HepG2 (cell line): ENCODE results near the gene NCMAP. TPM values are rescaled to one million over a fixed set of nuclear protein-coding genes. Genes with fewer than 3 reads are reported as not detected.
A peak's percentile ranks its signal among the peaks of the same experiment; 100 is the strongest.

Experiments used
- ARID2 ChIP-seq: sonication (generic); formaldehyde crosslinking; IDR thresholded peaks from 2 replicates; pipeline ENCODE4 v1.8.1; 2022; ENCODE audit warnings: mild to moderate bottlenecking, missing genetic modification reagents, borderline replicate concordance
- BRCA1 ChIP-seq: sonication (generic); formaldehyde crosslinking; IDR thresholded peaks from 2 replicates; pipeline ENCODE4 v1.4.0; 2020; ENCODE audit warnings: missing genetic modification reagents
- CTCF ChIP-seq: sonication (generic); formaldehyde crosslinking; IDR thresholded peaks from 2 replicates; pipeline ENCODE4 v1.5.0; 2020; ENCODE audit warnings: mild to moderate bottlenecking, missing genetic modification reagents, moderate library complexity
- HNF4A ChIP-seq: sonication (generic); formaldehyde crosslinking; IDR thresholded peaks from 2 replicates; pipeline ENCODE4 v1.4.0; 2020; ENCODE audit warnings: missing genetic modification reagents
- HNF4G ChIP-seq, 2 experiments: sonication (generic) in 1 of 2; formaldehyde crosslinking in 1 of 2; IDR thresholded peaks; 2 replicates each; pipeline versions ENCODE4 v1.4.0 to v1.6.1; 2011 to 2020; ENCODE audit warnings: borderline replicate concordance in 2 of 2, low read depth in 2 of 2, mild to moderate bottlenecking in 2 of 2, low read length in 1 of 2, missing genetic modification reagents in 1 of 2, moderate library complexity in 1 of 2
- PAXIP1 ChIP-seq: sonication (generic); formaldehyde crosslinking; conservative IDR thresholded peaks from 2 replicates; pipeline ENCODE4 v1.4.0; 2020; ENCODE audit warnings: mild to moderate bottlenecking, missing genetic modification reagents, moderate library complexity
- RBM22 ChIP-seq: fragments of 200-400 bp; formaldehyde crosslinking; optimal IDR thresholded peaks from 2 replicates; pipeline ENCODE3; 2017; ENCODE audit warnings: mild to moderate bottlenecking, low read length, moderate library complexity
- TBP ChIP-seq: sonication (generic); formaldehyde crosslinking; IDR thresholded peaks from 2 replicates; pipeline ENCODE4 v1.5.0; 2020; ENCODE audit warnings: missing genetic modification reagents
- TEAD3 ChIP-seq: optimal IDR thresholded peaks from 2 replicates; pipeline ENCODE3; 2016; ENCODE audit warnings: borderline replicate concordance
- ZMAT3 ChIP-seq: sonication (generic); formaldehyde crosslinking; conservative IDR thresholded peaks from 2 replicates; pipeline ENCODE4 v1.7.0; 2021; ENCODE audit warnings: missing genetic modification reagents
- ZNF441 ChIP-seq: sonication (generic); formaldehyde crosslinking; IDR thresholded peaks from 2 replicates; pipeline ENCODE4 v1.7.0; 2021; ENCODE audit warnings: missing genetic modification reagents, borderline replicate concordance
- ZNF609 ChIP-seq: sonication (generic); formaldehyde crosslinking; IDR thresholded peaks from 2 replicates; pipeline ENCODE4 v1.4.0; 2020; ENCODE audit warnings: mild to moderate bottlenecking, missing genetic modification reagents, borderline replicate concordance
- ZNF782 ChIP-seq: sonication (generic); formaldehyde crosslinking; IDR thresholded peaks from 2 replicates; pipeline ENCODE4 v1.4.0; 2020; ENCODE audit warnings: missing genetic modification reagents, mild to moderate bottlenecking, borderline replicate concordance
- polyA plus RNA-seq, 8 experiments: library from polyadenylated mRNA; depleted of rRNA in 3 of 8; stranded (reverse) in 7 of 8; unstranded in 1 of 8; fragments of >200 nt; fragmentation: Illumina TruSeq in 4 of 8; extraction: Trizol in 4 of 8; gene quantifications; 2 replicates each; pipeline versions ENCODE4 v1.2.1 to v1.2.3, GENCODE V29; 2011 to 2016; ENCODE audit warnings: low read depth in 4 of 8, missing spikeins in 1 of 8, mixed read lengths in 1 of 8; ENCODE audit not compliant: insufficient read depth in 1 of 8
- total RNA-seq, 5 experiments: library from RNA; depleted of rRNA; stranded (reverse); fragments of >200 nt; fragmentation: Illumina TruSeq; extraction: Trizol; gene quantifications; 2 replicates each; pipeline ENCODE4 v1.2.3, GENCODE V29; 2016; ENCODE audit warnings: low read depth in 1 of 5
- TF ChIP-seq, protein P1 (sequence below), 2 experiments: sonication (generic) in 1 of 2; formaldehyde crosslinking in 1 of 2; IDR thresholded peaks; 2 replicates each; pipeline versions ENCODE4 v1.4.0 to v1.6.1; 2018 to 2020; ENCODE audit warnings: missing genetic modification reagents in 2 of 2, borderline replicate concordance in 1 of 2, low read depth in 1 of 2, mild to moderate bottlenecking in 1 of 2, missing biosample characterization in 1 of 2

Gene NCMAP
- total and polyA plus RNA-seq, 2 of the 13 experiments (the other 11 are each of a cell fraction or from before 2014, with no cell fraction given): 2.7 to 20.0 TPM

- TF ChIP-seq PAXIP1 (CRISPR knock-in tag): 0 out of 2 replicates have a peak, but pooled peaks have one; percentile 19
- TF ChIP-seq ARID2 (CRISPR knock-in tag): no peak
- TF ChIP-seq TEAD3 (CRISPR knock-in tag): peak; percentile 32
- TF ChIP-seq ZNF609 (CRISPR knock-in tag): no peak
- TF ChIP-seq CTCF (CRISPR knock-in tag): peak; percentile 83
- TF ChIP-seq, protein P1, sequence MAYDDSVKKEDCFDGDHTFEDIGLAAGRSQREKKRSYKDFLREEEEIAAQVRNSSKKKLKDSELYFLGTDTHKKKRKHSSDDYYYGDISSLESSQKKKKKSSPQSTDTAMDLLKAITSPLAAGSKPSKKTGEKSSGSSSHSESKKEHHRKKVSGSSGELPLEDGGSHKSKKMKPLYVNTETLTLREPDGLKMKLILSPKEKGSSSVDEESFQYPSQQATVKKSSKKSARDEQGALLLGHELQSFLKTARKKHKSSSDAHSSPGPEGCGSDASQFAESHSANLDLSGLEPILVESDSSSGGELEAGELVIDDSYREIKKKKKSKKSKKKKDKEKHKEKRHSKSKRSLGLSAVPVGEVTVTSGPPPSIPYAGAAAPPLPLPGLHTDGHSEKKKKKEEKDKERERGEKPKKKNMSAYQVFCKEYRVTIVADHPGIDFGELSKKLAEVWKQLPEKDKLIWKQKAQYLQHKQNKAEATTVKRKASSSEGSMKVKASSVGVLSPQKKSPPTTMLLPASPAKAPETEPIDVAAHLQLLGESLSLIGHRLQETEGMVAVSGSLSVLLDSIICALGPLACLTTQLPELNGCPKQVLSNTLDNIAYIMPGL (CRISPR knock-in tag; IDR thresholded peaks at IDR 0.05; ENCODE audit: borderline replicate concordance in 1 of 2, low read depth in 1 of 2): peak in 1 of 2 experiments; percentile 56; a peak in 1 of 4 replicates
- no peak for TF ChIP-seq HNF4A (CRISPR knock-in tag)
- no peak for TF ChIP-seq TBP
- TF ChIP-seq BRCA1 (CRISPR knock-in tag): no peak
- TF ChIP-seq ZMAT3 (CRISPR knock-in tag): no peak
- no peak for TF ChIP-seq ZNF782 (CRISPR knock-in tag)
- no peak for TF ChIP-seq RBM22
- peak; percentile 17; the same call in 1 of the 2 replicates for TF ChIP-seq HNF4G (IDR thresholded peaks at IDR 0.05; ENCODE audit: borderline replicate concordance, low read depth, low read length)
- no peak for TF ChIP-seq HNF4G (CRISPR knock-in tag; IDR thresholded peaks at IDR 0.05; ENCODE audit: borderline replicate concordance, low read depth)
- no peak for TF ChIP-seq ZNF441
Observed at GRCh38 chr1:24586970-24587820, 31.3 kb downstream of the NCMAP start (continued).
